WTC11 (cell line): ENCODE data around the gene WFDC6. TPM values are rescaled to one million over a fixed set of nuclear protein-coding genes. Genes with fewer than 3 reads are reported as not detected.

Source experiments
- ATAC-seq: fragments of 200-7000 bp; cut with Tn5 transposase; 2 replicates; pipeline ENCODE4 v1.10.0; 2021; ENCODE audit warnings: mild to moderate bottlenecking, moderate library complexity
- CTCF ChIA-PET: fragments of 300-600 bp; sonication (Branson Sonifier 250); formaldehyde crosslinking; loops from one replicate; lab custom pipeline; 2021; ENCODE audit warnings: antibody characterized with exemption; lab: Charles Lee
- POLR2A ChIA-PET: fragments of 350-600 bp; sonication (Branson Sonifier 250); formaldehyde crosslinking; loops from one replicate; lab custom pipeline; 2021; ENCODE audit warnings: antibody characterized with exemption; lab: Charles Lee
- DNase-seq: peaks from one replicate; pipeline ENCODE4 v3.0.0; 2021; ENCODE audit warnings: low spot score
- H3K27ac Mint-ChIP-seq: 2 replicates; pipeline ENCODE4 v1.8.0; 2021; ENCODE audit warnings: mixed read lengths
- H3K27me3 Mint-ChIP-seq: 2 replicates; pipeline ENCODE4 v1.8.0; 2021; ENCODE audit warnings: low read depth, mild to moderate bottlenecking, moderate library complexity, mixed read lengths
- H3K36me3 Mint-ChIP-seq: 2 replicates; pipeline ENCODE4 v1.8.0; 2021; ENCODE audit warnings: mixed read lengths
- H3K4me1 Mint-ChIP-seq: 2 replicates; pipeline ENCODE4 v1.8.0; 2022; ENCODE audit warnings: mixed read lengths
- H3K4me3 Mint-ChIP-seq: 2 replicates; pipeline ENCODE4 v1.8.0; 2021; ENCODE audit warnings: mild to moderate bottlenecking, moderate library complexity, mixed read lengths
- H3K9me3 Mint-ChIP-seq: 2 replicates; pipeline ENCODE4 v1.8.0; 2021; ENCODE audit warnings: mixed read lengths
- ARID4B ChIP-seq: sonication (generic); formaldehyde crosslinking; IDR thresholded peaks from 2 replicates; pipeline ENCODE4 v1.8.0; 2023; ENCODE audit warnings: missing genetic modification reagents, mild to moderate bottlenecking, borderline replicate concordance
- ATF6 ChIP-seq: sonication (generic); formaldehyde crosslinking; IDR thresholded peaks from 2 replicates; pipeline ENCODE4 v1.8.1; 2023; ENCODE audit warnings: mild to moderate bottlenecking, missing genetic modification reagents
- CBFB ChIP-seq: sonication (generic); formaldehyde crosslinking; IDR thresholded peaks from 2 replicates; pipeline ENCODE4 v1.8.1; 2022; ENCODE audit warnings: mild to moderate bottlenecking, low read depth, missing genetic modification reagents
- CREB1 ChIP-seq: sonication (generic); formaldehyde crosslinking; IDR thresholded peaks from 2 replicates; pipeline ENCODE4 v1.8.0; 2023; ENCODE audit warnings: mild to moderate bottlenecking, missing genetic modification reagents
- ELF4 ChIP-seq: sonication (generic); formaldehyde crosslinking; IDR thresholded peaks from 2 replicates; pipeline ENCODE4 v1.8.1; 2022; ENCODE audit warnings: low read depth, mild to moderate bottlenecking, moderate library complexity, missing genetic modification reagents
- ETV6 ChIP-seq: sonication (generic); formaldehyde crosslinking; IDR thresholded peaks from 2 replicates; pipeline ENCODE4 v1.8.1; 2022; ENCODE audit warnings: mild to moderate bottlenecking, missing genetic modification reagents
- FOXJ3 ChIP-seq: sonication (generic); formaldehyde crosslinking; IDR thresholded peaks from 2 replicates; pipeline ENCODE4 v1.9.0; 2021; ENCODE audit warnings: missing genetic modification reagents, mild to moderate bottlenecking, borderline replicate concordance
- FOXP1 ChIP-seq: sonication (generic); formaldehyde crosslinking; IDR thresholded peaks from 2 replicates; pipeline ENCODE4 v1.8.0; 2022; ENCODE audit warnings: missing genetic modification reagents, mild to moderate bottlenecking, moderate library complexity, borderline replicate concordance
- GABPB1 ChIP-seq: sonication (generic); formaldehyde crosslinking; IDR thresholded peaks from 2 replicates; pipeline ENCODE4 v1.8.1; 2023; ENCODE audit warnings: mild to moderate bottlenecking, missing genetic modification reagents
- HMGA2 ChIP-seq: fragments of 250-450 bp; sonication (Bioruptor Pico); IDR thresholded peaks from 2 replicates; pipeline ENCODE4 v1.4.0; 2021; ENCODE audit warnings: mild to moderate bottlenecking, moderate library complexity
- IRF2 ChIP-seq: sonication (generic); formaldehyde crosslinking; IDR thresholded peaks from 2 replicates; pipeline ENCODE4 v1.8.0; 2022; ENCODE audit warnings: low read depth, missing genetic modification reagents, borderline replicate concordance
- JAZF1 ChIP-seq: fragments of 250-450 bp; sonication (Bioruptor Pico); IDR thresholded peaks from 2 replicates; pipeline ENCODE4 v1.9.0; 2021; ENCODE audit warnings: moderate library complexity, mild to moderate bottlenecking, inconsistent platforms
- JUN ChIP-seq: sonication (generic); formaldehyde crosslinking; IDR thresholded peaks from 2 replicates; pipeline ENCODE4 v1.8.0; 2023; ENCODE audit warnings: mild to moderate bottlenecking, missing genetic modification reagents
- MYBL2 ChIP-seq: sonication (generic); formaldehyde crosslinking; IDR thresholded peaks from 2 replicates; pipeline ENCODE4 v1.8.1; 2023; ENCODE audit warnings: mild to moderate bottlenecking, moderate library complexity, missing genetic modification reagents
- NR1H2 ChIP-seq: sonication (generic); formaldehyde crosslinking; IDR thresholded peaks from 2 replicates; pipeline ENCODE4 v1.9.0; 2021; ENCODE audit warnings: mild to moderate bottlenecking, moderate library complexity, missing genetic modification reagents
- OVOL2 ChIP-seq: fragments of 250-450 bp; sonication (Bioruptor Pico); IDR thresholded peaks from 2 replicates; pipeline ENCODE4 v1.9.0; 2021; ENCODE audit warnings: mild to moderate bottlenecking, borderline replicate concordance
- RELA ChIP-seq: sonication (generic); formaldehyde crosslinking; IDR thresholded peaks from 2 replicates; pipeline ENCODE4 v1.8.1; 2022; ENCODE audit warnings: missing genetic modification reagents, mild to moderate bottlenecking, borderline replicate concordance
- TCF7 ChIP-seq: sonication (generic); formaldehyde crosslinking; IDR thresholded peaks from 2 replicates; pipeline ENCODE4 v1.8.0; 2022; ENCODE audit warnings: mild to moderate bottlenecking, low read depth, missing genetic modification reagents, moderate library complexity
- TEAD4 ChIP-seq: sonication (generic); formaldehyde crosslinking; IDR thresholded peaks from 2 replicates; pipeline ENCODE4 v1.8.0; 2022; ENCODE audit warnings: mild to moderate bottlenecking, missing genetic modification reagents
- ZNF232 ChIP-seq: sonication (generic); formaldehyde crosslinking; IDR thresholded peaks from 2 replicates; pipeline ENCODE4 v1.8.0; 2022; ENCODE audit warnings: mild to moderate bottlenecking, missing genetic modification reagents
- ZNF263 ChIP-seq: sonication (generic); formaldehyde crosslinking; IDR thresholded peaks from 2 replicates; pipeline ENCODE4 v1.8.1; 2022; ENCODE audit warnings: low read depth, mild to moderate bottlenecking, moderate library complexity, missing genetic modification reagents
- ZNF281 ChIP-seq: sonication (generic); formaldehyde crosslinking; IDR thresholded peaks from 2 replicates; pipeline ENCODE4 v1.8.0; 2023; ENCODE audit warnings: mild to moderate bottlenecking, missing genetic modification reagents
- total RNA-seq: library from RNA; stranded (reverse); gene quantifications from 3 replicates; pipeline ENCODE4 v1.2.3, GENCODE V29; 2021
- TF ChIP-seq, protein P1 (sequence below): sonication (generic); formaldehyde crosslinking; IDR thresholded peaks from 2 replicates; pipeline ENCODE4 v1.8.1; 2023; ENCODE audit warnings: mild to moderate bottlenecking, missing genetic modification reagents, moderate library complexity
- TF ChIP-seq, protein P2 (sequence below): sonication (generic); formaldehyde crosslinking; IDR thresholded peaks from 2 replicates; pipeline ENCODE4 v1.8.0; 2022; ENCODE audit warnings: mild to moderate bottlenecking, missing genetic modification reagents

WFDC6 gene
- total RNA-seq, 1 experiment from 2014 or later = not detected

GRCh38 chr20:45555198-45555597, 15.9 kb upstream of the WFDC6 start:
- Mint-ChIP-seq H3K9me3 (peaks cover 19% of the 10 kb centered on the region), H3K4me3 (no peak overlapping the region), H3K36me3 (0 out of 2 replicates have a peak, but pooled peaks cover 8% of the 10 kb centered on the region), H3K4me1 (peaks cover 3% of the 10 kb centered on the region; the same call in 1 of the 2 replicates), H3K27me3 (no peaks in the 10 kb centered on the region; the same call in 1 of the 2 replicates), H3K27ac (no peak overlapping the region)
- TF ChIP-seq MYBL2 (CRISPR knock-in tag) = no peak
- TF ChIP-seq IRF2 = no peak
- TF ChIP-seq JUN = no peak
- ChIA-PET CTCF (interaction anchor here (0.9 kb wide), 1 partner anchor 216 kb away, joined by 3 read pairs; no protein-coding TSS in a partner anchor), POLR2A (no interaction called here)
- ATAC-seq (no peak), DNase-seq (no peak)

DNA sequence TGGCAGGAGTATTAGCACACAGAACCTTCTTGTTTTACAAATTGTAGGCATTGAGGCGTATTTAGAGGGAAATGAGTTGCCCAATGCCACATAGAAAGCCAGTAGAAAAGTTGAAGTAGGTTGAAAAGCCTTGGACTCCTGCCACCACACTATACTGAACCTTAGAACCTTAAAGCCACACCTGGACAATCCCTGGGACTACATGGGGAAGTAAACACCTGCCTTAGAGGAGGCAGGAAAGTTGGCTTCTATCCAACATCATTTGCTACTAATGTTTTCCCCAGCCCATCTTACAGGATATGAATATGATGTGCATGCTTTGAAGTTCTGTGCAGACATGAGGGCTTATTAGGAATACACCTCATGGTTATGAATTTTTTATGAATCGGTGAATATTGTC, 13.2 kb upstream of the WFDC6 start:
- H3K4me1 Mint-ChIP-seq = peaks cover 4% of the 10 kb centered on the region; the same call in 1 of the 2 replicates
- TF ChIP-seq JUN (no peak), TCF7 (no peak), ZNF263 (CRISPR knock-in tag) (no peak), OVOL2 (no peak), ETV6 (CRISPR knock-in tag) (no peak), FOXP1 (CRISPR knock-in tag) (no peak), ZNF281 (no peak), ARID4B (CRISPR knock-in tag) (no peak), NR1H2 (CRISPR knock-in tag) (no peak), HMGA2 (CRISPR knock-in tag) (no peak), FOXJ3 (CRISPR knock-in tag) (no peak), TEAD4 (no peak), CREB1 (CRISPR knock-in tag) (no peak)
- TF ChIP-seq, protein P1, sequence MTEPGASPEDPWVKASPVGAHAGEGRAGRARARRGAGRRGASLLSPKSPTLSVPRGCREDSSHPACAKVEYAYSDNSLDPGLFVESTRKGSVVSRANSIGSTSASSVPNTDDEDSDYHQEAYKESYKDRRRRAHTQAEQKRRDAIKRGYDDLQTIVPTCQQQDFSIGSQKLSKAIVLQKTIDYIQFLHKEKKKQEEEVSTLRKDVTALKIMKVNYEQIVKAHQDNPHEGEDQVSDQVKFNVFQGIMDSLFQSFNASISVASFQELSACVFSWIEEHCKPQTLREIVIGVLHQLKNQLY (CRISPR knock-in tag) = no peak
- DNase-seq (no peak), ATAC-seq (no peak)
- H3K4me3 Mint-ChIP-seq = no peak overlapping the region
- H3K27me3 Mint-ChIP-seq = no peaks in the 10 kb centered on the region; the same call in 1 of the 2 replicates
- CTCF ChIA-PET = no interaction called here
- POLR2A ChIA-PET = no interaction called here
- H3K9me3 Mint-ChIP-seq = peaks cover 23% of the 10 kb centered on the region
- H3K27ac Mint-ChIP-seq = no peak overlapping the region
- H3K36me3 Mint-ChIP-seq = 0 out of 2 replicates have a peak, but pooled peaks cover 9% of the 10 kb centered on the region

- Mint-ChIP-seq H3K9me3 (peaks cover 23% of the 10 kb centered on the region), H3K27ac (no peak overlapping the region), H3K27me3 (no peaks in the 10 kb centered on the region; the same call in 1 of the 2 replicates), H3K4me3 (no peak overlapping the region), H3K36me3 (0 out of 2 replicates have a peak, but pooled peaks cover 9% of the 10 kb centered on the region), H3K4me1 (peaks cover 10% of the 10 kb centered on the region)
- ChIA-PET POLR2A (no interaction called here), CTCF (interaction anchor here (0.7 to 2.3 kb wide), 2 partner anchors 25 to 220 kb away, joined by 4 to 10 read pairs; no protein-coding TSS in a partner anchor)
- DNase-seq (no peak), ATAC-seq (no peak)
- no peak for TF ChIP-seq ELF4
- no peak for TF ChIP-seq RELA (CRISPR knock-in tag)
- TF ChIP-seq JAZF1 (CRISPR knock-in tag) = no peak
- TF ChIP-seq IRF2 = no peak
- TF ChIP-seq ATF6 (CRISPR knock-in tag) = no peak
- TF ChIP-seq HMGA2 (CRISPR knock-in tag) = no peak
- no peak for TF ChIP-seq CBFB
- no peak for TF ChIP-seq GABPB1
- TF ChIP-seq, protein P2, sequence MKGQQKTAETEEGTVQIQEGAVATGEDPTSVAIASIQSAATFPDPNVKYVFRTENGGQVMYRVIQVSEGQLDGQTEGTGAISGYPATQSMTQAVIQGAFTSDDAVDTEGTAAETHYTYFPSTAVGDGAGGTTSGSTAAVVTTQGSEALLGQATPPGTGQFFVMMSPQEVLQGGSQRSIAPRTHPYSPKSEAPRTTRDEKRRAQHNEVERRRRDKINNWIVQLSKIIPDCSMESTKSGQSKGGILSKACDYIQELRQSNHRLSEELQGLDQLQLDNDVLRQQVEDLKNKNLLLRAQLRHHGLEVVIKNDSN (CRISPR knock-in tag) = no peak
- TF ChIP-seq ZNF232 (CRISPR knock-in tag) = no peak
Observed at GRCh38 chr20:45550765-45551164, 11.5 kb upstream of the WFDC6 start.
